Measurements from ENCODE around the gene CIDEB. TPM values are rescaled to one million over a fixed set of nuclear protein-coding genes. Genes with fewer than 3 reads are reported as not detected.
A peak's percentile ranks its signal among the peaks of the same experiment; 100 is the strongest.

Gene CIDEB
- total and polyA plus RNA-seq, 2 of the 13 experiments (the other 11 are each of a cell fraction or from before 2014, with no cell fraction given), result 35.8 to 110 TPM

DNA sequence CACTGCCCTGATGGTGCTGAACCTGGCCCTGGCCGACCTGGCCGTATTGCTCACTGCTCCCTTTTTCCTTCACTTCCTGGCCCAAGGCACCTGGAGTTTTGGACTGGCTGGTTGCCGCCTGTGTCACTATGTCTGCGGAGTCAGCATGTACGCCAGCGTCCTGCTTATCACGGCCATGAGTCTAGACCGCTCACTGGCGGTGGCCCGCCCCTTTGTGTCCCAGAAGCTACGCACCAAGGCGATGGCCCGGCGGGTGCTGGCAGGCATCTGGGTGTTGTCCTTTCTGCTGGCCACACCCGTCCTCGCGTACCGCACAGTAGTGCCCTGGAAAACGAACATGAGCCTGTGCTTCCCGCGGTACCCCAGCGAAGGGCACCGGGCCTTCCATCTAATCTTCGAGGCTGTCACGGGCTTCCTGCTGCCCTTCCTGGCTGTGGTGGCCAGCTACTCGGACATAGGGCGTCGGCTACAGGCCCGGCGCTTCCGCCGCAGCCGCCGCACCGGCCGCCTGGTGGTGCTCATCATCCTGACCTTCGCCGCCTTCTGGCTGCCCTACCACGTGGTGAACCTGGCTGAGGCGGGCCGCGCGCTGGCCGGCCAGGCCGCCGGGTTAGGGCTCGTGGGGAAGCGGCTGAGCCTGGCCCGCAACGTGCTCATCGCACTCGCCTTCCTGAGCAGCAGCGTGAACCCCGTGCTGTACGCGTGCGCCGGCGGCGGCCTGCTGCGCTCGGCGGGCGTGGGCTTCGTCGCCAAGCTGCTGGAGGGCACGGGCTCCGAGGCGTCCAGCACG, 8.2 kb upstream of the CIDEB start (continued):
- TF ChIP-seq THAP11 (CRISPR knock-in tag; IDR thresholded peaks at IDR 0.05) (peak; percentile 85), HES4 (CRISPR knock-in tag; IDR thresholded peaks at IDR 0.05; ENCODE audit: borderline replicate concordance) (peak; percentile 99), HNF4G (IDR thresholded peaks at IDR 0.05; ENCODE audit: borderline replicate concordance, low read depth, low read length) (peak; percentile 10; the same call in 1 of the 2 replicates), HNF4G (CRISPR knock-in tag; IDR thresholded peaks at IDR 0.05; ENCODE audit: borderline replicate concordance, low read depth) (peak; percentile 78; the same call in 1 of the 2 replicates), ZFP36L2 (CRISPR knock-in tag; IDR thresholded peaks at IDR 0.05) (peak; percentile 81; the same call in 1 of the 2 replicates), ZNF607 (CRISPR knock-in tag; IDR thresholded peaks at IDR 0.05; ENCODE audit: borderline replicate concordance) (peak; percentile 99), ZNF678 (CRISPR knock-in tag; IDR thresholded peaks at IDR 0.05) (peak; percentile 99), CBX2 (IDR thresholded peaks at IDR 0.05; ENCODE audit: low read depth, low read length) (no peak), CBX2 (CRISPR knock-in tag; IDR thresholded peaks at IDR 0.05; ENCODE audit: low read depth) (peak; percentile 95; the same call in 1 of the 2 replicates), HNRNPL (IDR thresholded peaks at IDR 0.05; ENCODE audit: low read depth, low read length) (0 out of 2 replicates have a peak, but pooled peaks have one; percentile 74), MAZ (IDR thresholded peaks at IDR 0.05; ENCODE audit: borderline replicate concordance, low read depth, low read length) (no peak), MAZ (CRISPR knock-in tag; IDR thresholded peaks at IDR 0.05; ENCODE audit: low read depth) (peak; percentile 66), ZNF737 (CRISPR knock-in tag; IDR thresholded peaks at IDR 0.05; ENCODE audit: borderline replicate concordance) (peak; percentile 91)
- TF ChIP-seq, protein P1, sequence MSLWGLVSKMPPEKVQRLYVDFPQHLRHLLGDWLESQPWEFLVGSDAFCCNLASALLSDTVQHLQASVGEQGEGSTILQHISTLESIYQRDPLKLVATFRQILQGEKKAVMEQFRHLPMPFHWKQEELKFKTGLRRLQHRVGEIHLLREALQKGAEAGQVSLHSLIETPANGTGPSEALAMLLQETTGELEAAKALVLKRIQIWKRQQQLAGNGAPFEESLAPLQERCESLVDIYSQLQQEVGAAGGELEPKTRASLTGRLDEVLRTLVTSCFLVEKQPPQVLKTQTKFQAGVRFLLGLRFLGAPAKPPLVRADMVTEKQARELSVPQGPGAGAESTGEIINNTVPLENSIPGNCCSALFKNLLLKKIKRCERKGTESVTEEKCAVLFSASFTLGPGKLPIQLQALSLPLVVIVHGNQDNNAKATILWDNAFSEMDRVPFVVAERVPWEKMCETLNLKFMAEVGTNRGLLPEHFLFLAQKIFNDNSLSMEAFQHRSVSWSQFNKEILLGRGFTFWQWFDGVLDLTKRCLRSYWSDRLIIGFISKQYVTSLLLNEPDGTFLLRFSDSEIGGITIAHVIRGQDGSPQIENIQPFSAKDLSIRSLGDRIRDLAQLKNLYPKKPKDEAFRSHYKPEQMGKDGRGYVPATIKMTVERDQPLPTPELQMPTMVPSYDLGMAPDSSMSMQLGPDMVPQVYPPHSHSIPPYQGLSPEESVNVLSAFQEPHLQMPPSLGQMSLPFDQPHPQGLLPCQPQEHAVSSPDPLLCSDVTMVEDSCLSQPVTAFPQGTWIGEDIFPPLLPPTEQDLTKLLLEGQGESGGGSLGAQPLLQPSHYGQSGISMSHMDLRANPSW (CRISPR knock-in tag; IDR thresholded peaks at IDR 0.05; ENCODE audit: borderline replicate concordance), result peak; percentile 87
- TF ChIP-seq, protein P2, sequence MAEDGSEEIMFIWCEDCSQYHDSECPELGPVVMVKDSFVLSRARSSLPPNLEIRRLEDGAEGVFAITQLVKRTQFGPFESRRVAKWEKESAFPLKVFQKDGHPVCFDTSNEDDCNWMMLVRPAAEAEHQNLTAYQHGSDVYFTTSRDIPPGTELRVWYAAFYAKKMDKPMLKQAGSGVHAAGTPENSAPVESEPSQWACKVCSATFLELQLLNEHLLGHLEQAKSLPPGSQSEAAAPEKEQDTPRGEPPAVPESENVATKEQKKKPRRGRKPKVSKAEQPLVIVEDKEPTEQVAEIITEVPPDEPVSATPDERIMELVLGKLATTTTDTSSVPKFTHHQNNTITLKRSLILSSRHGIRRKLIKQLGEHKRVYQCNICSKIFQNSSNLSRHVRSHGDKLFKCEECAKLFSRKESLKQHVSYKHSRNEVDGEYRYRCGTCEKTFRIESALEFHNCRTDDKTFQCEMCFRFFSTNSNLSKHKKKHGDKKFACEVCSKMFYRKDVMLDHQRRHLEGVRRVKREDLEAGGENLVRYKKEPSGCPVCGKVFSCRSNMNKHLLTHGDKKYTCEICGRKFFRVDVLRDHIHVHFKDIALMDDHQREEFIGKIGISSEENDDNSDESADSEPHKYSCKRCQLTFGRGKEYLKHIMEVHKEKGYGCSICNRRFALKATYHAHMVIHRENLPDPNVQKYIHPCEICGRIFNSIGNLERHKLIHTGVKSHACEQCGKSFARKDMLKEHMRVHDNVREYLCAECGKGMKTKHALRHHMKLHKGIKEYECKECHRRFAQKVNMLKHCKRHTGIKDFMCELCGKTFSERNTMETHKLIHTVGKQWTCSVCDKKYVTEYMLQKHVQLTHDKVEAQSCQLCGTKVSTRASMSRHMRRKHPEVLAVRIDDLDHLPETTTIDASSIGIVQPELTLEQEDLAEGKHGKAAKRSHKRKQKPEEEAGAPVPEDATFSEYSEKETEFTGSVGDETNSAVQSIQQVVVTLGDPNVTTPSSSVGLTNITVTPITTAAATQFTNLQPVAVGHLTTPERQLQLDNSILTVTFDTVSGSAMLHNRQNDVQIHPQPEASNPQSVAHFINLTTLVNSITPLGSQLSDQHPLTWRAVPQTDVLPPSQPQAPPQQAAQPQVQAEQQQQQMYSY (CRISPR knock-in tag; IDR thresholded peaks at IDR 0.05), result peak; percentile 84
- TF ChIP-seq, protein P3, sequence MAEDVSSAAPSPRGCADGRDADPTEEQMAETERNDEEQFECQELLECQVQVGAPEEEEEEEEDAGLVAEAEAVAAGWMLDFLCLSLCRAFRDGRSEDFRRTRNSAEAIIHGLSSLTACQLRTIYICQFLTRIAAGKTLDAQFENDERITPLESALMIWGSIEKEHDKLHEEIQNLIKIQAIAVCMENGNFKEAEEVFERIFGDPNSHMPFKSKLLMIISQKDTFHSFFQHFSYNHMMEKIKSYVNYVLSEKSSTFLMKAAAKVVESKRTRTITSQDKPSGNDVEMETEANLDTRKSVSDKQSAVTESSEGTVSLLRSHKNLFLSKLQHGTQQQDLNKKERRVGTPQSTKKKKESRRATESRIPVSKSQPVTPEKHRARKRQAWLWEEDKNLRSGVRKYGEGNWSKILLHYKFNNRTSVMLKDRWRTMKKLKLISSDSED (CRISPR knock-in tag; IDR thresholded peaks at IDR 0.05), result peak; percentile 83; the same call in 1 of the 2 replicates
- TF ChIP-seq, protein P4, sequence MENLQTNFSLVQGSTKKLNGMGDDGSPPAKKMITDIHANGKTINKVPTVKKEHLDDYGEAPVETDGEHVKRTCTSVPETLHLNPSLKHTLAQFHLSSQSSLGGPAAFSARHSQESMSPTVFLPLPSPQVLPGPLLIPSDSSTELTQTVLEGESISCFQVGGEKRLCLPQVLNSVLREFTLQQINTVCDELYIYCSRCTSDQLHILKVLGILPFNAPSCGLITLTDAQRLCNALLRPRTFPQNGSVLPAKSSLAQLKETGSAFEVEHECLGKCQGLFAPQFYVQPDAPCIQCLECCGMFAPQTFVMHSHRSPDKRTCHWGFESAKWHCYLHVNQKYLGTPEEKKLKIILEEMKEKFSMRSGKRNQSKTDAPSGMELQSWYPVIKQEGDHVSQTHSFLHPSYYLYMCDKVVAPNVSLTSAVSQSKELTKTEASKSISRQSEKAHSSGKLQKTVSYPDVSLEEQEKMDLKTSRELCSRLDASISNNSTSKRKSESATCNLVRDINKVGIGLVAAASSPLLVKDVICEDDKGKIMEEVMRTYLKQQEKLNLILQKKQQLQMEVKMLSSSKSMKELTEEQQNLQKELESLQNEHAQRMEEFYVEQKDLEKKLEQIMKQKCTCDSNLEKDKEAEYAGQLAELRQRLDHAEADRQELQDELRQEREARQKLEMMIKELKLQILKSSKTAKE (CRISPR knock-in tag; IDR thresholded peaks at IDR 0.05; ENCODE audit: borderline replicate concordance), result no peak

Data from HepG2 (cell line).